HL-60 (cell line): ENCODE data around the gene EPHA4.

Source experiments
- DNase-seq, 2 experiments: peaks; one replicate each; pipeline ENCODE4 v3.0.0-alpha.2; 2010 to 2020; ENCODE audit warnings: low read depth in 1 of 2, low spot score in 1 of 2
- H3K27ac ChIP-seq: fragments of 250-450 bp; sonication (Bioruptor Pico); replicated peaks from 2 replicates; pipeline ENCODE4 v1.5.1; 2020; ENCODE audit warnings: mild to moderate bottlenecking, moderate library complexity
- H3K27me3 ChIP-seq: fragments of 250-450 bp; sonication (Bioruptor Pico); 2 replicates; pipeline ENCODE4 v1.5.1; 2021; ENCODE audit warnings: mild to moderate bottlenecking, moderate library complexity; ENCODE audit not compliant: insufficient read depth, poor library complexity, severe bottlenecking
- H3K4me3 ChIP-seq: replicated peaks from 2 replicates; pipeline ENCODE4 v1.5.1; 2011; ENCODE audit warnings: mild to moderate bottlenecking, control low read depth, low read length; ENCODE audit not compliant: insufficient read depth
- CTCF ChIP-seq: IDR thresholded peaks from one replicate; pipeline ENCODE4 v1.5.1; 2011; ENCODE audit warnings: low read length, control low read depth, inconsistent platforms; ENCODE audit not compliant: insufficient read depth
- GABPA ChIP-seq: IDR thresholded peaks from 2 replicates; pipeline ENCODE4 v1.6.1; 2012; ENCODE audit warnings: low read depth
- POLR2AphosphoS5 ChIP-seq: IDR thresholded peaks from 2 replicates; pipeline ENCODE4 v1.6.1; 2012; ENCODE audit warnings: low read depth
- REST ChIP-seq: IDR thresholded peaks from 2 replicates; pipeline ENCODE4 v1.6.1; 2012; ENCODE audit warnings: low read depth; ENCODE audit not compliant: insufficient replicate concordance
- SPI1 ChIP-seq: IDR thresholded peaks from 2 replicates; pipeline ENCODE4 v1.6.1; 2012; ENCODE audit warnings: low read depth, mild to moderate bottlenecking, borderline replicate concordance

Gene EPHA4

GRCh38 chr2:221380686-221381085 lies 191.4 kb downstream of the EPHA4 start:
- Histone ChIP-seq H3K27me3 (no peaks in the 10 kb centered on the region), H3K4me3 (no peak overlapping the region), H3K27ac (no peak overlapping the region)
- no peak for DNase-seq
- TF ChIP-seq SPI1 (no peak), REST (no peak), GABPA (no peak), POLR2AphosphoS5 (no peak), CTCF (no peak)

GRCh38 chr2:221380062-221380461 lies 192.0 kb downstream of the EPHA4 start:
- Histone ChIP-seq H3K27ac (no peak overlapping the region), H3K4me3 (no peak overlapping the region), H3K27me3 (no peaks in the 10 kb centered on the region)
- TF ChIP-seq CTCF: no peak
- no peak for TF ChIP-seq POLR2AphosphoS5
- no peak for TF ChIP-seq SPI1
- TF ChIP-seq GABPA: no peak
- no peak for TF ChIP-seq REST
- no peak for DNase-seq

GRCh38 chr2:221377597-221377996 lies 194.5 kb downstream of the EPHA4 start:
- TF ChIP-seq REST: no peak
- Histone ChIP-seq H3K27me3 (no peaks in the 10 kb centered on the region), H3K27ac (no peak overlapping the region), H3K4me3 (no peak overlapping the region)
- DNase-seq: no peak

- Histone ChIP-seq H3K27ac (no peak overlapping the region), H3K27me3 (no peaks in the 10 kb centered on the region), H3K4me3 (no peak overlapping the region)
- DNase-seq: no peak
- TF ChIP-seq GABPA (no peak), POLR2AphosphoS5 (no peak), SPI1 (no peak), CTCF (no peak), REST (no peak)
Measured at GRCh38 chr2:221377066-221377465, 195.0 kb downstream of the EPHA4 start.
